GM18499 (cell line): Measurements from ENCODE around the gene GPS1.

ENCODE experiments used
- ATAC-seq: cut with Tn5 transposase; IDR thresholded peaks from one replicate; pipeline ENCODE4 v1.9.1; 2021; ENCODE audit warnings: moderate number of reproducible peaks; ENCODE audit not compliant: insufficient read depth, unreplicated experiment

Gene GPS1

GRCh38 chr17:82086941-82087906 lies 35.5 kb downstream of the GPS1 start:
- ATAC-seq = no peak

- no peak for ATAC-seq
These were observed 36.5 kb downstream of the GPS1 start for GRCh38 chr17:82087961-82088837.

GRCh38 chr17:82088838-82089722 lies 37.4 kb downstream of the GPS1 start:
- no peak for ATAC-seq

DNA sequence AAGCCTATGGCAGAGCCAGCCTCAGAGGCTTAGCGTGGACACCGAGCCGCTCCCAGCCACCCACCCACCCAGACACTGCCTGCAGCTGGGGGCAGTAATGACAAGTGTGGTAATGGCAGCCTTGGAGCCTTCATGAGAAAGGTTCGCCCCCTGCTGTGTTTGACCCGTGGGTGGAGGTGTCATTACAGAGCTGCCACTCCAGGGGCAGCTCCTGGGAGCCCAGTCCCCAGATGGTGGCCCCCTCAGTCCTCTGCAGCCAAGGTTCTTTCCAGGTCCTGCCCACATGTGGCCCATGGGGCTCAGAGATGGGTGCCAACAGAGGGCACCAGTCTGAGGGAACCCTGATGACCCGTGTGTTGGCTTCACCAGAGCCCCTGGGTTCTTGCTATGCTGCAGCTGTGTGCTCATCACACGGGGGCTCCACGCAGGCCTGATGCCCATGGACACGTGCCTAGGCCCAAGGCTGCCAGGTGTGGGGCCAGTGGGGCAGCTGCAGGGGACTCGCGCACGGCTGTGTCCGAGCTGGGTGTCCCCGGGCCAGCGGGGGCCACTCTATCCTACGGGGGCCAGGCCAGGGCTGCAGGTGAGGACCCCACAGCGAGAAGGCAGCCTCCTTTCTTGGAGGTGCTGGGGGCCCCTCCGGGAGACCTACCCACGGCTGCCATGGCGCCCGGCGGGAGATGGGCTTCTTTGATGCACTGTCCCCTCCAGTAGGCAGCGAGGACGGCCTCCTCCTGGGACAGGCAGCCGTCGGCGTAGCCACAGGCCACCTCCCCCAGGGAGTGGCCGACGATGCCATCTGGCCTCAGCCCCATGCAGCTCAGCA lies 38.2 kb downstream of the GPS1 start:
- ATAC-seq = no peak

GRCh38 chr17:82090549-82091263 lies 39.0 kb downstream of the GPS1 start:
- ATAC-seq = no peak

- ATAC-seq = no peak
These were observed 39.8 kb downstream of the GPS1 start for GRCh38 chr17:82091264-82092066.

GRCh38 chr17:82092094-82092586 lies 40.4 kb downstream of the GPS1 start:
- ATAC-seq = no peak

DNA sequence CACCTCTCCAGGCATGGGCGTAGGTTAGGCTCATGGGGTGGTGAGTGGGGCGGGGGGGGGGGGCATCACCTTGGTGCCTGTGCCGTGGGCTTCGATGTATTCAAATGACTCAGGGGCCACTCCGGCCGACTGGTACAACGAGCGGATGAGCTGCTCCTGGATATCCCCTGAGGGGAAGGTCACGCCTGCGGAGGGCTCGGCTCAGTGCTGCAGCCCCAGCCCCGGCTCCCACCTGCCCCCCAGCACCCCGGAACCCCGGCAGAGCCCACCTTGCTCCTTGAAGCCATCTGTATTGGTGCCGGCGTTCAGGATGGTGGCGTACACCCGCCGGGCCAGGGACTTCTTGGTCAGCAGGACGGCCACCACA lies 40.9 kb downstream of the GPS1 start:
- ATAC-seq = no peak

GRCh38 chr17:82092995-82093751 lies 41.5 kb downstream of the GPS1 start:
- ATAC-seq = no peak

GRCh38 chr17:82094931-82095776 lies 43.5 kb downstream of the GPS1 start:
- ATAC-seq = no peak

DNA sequence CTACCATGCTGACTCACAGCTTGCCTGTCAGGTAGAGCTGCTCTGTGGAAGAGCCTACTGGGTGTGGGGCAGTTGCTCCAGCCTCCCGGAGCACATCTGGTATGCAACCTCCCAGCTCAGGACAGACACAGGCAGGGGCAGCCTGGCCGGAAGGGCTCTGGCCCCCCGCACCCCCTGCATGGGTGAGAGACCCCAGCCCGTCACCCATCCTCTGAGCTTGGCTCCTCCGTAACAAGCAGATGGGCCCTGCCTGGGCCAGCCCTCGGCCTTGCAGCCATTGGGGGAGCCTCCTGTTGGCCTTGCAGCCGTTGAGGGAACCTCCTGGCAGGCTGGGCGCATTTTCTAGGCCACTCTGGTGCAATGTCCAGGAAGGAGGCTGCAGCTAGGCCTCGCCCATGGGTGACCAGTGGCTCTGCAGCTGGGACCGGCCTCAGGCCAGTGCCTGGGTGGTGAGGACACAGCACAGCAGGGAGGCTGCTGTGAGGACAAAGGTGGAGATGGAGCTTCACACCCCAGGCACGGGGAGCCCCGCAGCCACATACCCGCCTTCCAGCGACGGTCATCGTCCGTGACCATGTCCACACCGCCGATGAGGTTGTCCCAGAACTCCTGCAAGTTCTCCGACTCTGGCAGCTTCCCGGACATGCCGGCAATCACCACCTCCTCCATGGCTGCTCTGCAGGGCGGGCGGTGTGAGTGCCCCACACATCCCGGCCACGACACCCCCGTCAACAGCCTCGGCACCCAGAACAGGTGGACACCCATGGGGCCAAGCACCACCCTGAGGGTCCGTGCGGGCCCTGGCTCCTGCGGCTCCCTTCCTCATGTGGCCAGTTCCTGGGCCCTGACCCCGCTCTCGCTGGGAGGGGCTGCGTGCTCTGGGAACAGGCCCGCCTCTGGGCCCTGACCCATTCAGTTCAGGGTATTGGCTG lies 44.3 kb downstream of the GPS1 start:
- ATAC-seq = no peak

DNA sequence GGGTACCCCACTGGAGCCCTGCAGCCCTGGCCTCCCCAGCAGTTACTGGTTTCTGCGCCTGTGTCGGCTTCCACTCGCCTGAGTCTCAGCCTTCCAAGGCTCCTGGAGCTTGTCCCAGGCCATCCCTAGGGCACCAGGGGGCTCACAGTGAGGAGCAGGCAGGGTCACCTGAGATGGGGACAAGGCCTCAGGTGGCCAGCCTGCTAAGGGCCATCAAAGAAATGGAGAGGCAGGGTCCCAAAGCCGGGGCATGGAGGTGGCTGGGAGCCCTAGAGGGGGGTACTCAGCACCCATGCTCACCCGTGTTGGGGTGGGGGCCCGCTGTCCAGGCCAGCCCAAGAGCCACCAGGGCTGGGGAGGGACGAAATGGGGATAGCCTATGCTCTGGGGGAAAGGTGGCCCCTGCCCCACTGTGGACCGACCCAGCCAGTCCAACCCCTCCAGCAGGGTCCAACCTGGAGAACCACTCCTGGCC lies 45.0 kb downstream of the GPS1 start:
- ATAC-seq = no peak

DNA sequence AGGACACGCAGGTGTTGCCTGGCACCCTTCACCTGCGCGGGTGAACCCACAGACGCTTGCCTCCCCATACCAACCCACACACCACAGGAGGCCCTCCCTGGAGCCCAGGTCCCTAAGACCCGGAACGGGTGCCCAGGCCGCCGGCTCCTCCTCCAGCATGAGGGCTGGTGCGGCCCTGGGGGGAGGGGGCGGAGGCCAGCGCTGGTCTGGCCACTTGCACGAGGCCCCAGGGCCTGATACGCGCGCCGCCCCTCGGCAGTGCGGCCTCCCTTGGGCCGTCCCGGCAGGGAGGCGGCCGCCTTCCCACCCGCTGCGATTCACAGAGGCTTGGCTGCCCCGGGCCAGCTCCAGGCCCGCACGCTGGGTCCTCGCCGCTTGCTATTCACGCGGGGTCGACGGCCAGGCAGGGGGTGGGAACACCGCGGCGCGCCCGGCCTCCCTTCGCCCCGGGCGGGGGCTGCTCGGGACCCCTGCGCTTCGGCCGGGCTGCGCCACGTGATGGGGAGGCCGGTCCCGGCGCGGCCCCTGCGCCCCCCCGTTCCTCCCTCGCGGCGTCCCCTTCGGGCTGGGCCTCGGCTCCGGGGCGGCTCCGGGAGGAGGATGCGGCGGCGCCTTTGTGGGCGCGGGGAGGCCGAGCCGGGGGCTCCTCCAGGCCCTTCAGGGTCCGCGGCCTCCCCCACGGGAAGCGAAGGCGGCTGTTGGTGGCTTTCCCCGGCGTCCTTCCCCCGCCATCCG lies 45.7 kb downstream of the GPS1 start:
- no peak for ATAC-seq

GRCh38 chr17:82097919-82098168 lies 46.1 kb downstream of the GPS1 start:
- ATAC-seq = peak; percentile 2
